HG02870 (cell line): Measurements from ENCODE around the gene RNF225.
"Not testable (repeated sequence)": the region's sequence is repeated elsewhere in the genome, so short reads cannot be mapped to it uniquely, and the experiment has no call there.

ENCODE experiments used
- ATAC-seq: cut with Tn5 transposase; IDR thresholded peaks from one replicate; pipeline ENCODE4 v1.9.1; 2021; ENCODE audit warnings: mild to moderate bottlenecking, moderate library complexity; ENCODE audit not compliant: unreplicated experiment

Gene RNF225

GRCh38 chr19:58361900-58362271 lies 33.6 kb upstream of the RNF225 start:
- peak; percentile 2 for ATAC-seq

DNA sequence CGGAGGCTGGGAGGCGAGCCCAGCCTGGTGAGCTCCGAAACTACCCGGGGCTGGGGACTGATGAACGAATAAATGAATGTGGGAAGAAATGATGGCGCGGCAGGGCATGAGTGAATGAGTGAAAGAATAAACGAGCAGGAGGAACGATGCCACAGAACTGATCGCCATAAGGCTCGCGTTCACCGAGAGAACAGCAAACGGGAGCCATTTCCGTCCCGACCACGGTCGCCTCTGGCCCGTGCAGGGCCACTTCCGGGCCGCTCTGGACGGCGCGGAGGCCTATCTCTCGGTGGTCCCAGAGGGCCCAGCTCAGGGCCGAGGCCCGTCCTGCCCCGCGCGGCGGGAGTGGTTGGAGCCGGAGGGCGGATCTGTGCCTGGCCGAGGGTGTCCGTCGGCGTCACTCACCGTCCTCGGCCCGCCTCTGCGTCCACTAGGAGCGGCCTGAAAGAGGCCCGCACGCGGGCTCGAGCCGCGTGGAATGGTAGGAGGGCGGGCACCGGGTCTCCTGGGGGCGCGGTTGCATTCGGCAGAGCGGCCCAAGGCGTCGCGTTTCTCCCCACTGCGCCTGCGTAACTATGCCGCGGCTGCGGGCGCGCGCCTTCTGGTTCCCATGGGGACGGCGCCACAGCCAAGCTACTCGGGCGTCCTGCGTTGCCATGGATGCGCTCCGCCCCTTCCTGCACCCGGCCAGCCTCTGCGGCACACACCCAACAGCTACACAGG lies 33.0 kb upstream of the RNF225 start, which contains the start of gene ZNF497:
Gene ZNF497 (minus strand): TSS at position 480 of the 723 bp plus-strand sequence. CDS start 5,116 bp downstream, outside the sequence.
- ATAC-seq = peak; percentile 77

DNA sequence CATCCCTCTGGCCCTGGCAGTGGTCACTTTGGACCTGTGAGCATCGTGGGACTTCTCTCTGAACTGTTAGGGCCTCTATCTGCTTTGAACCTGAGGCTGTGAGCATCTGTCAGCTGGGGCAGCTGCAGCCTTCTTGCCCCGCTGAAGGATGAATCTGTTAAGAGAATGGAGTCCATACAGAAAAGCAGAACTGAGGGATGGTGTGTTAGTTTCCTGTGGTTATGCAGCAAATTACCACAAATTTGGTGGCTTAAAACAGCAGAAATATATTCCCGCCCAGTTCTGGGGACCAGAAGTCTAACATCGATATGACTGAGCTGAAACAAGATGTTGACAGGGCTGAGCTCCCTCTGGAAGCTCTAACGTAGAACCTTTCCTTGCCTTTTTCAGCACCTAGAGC lies 31.3 kb upstream of the RNF225 start:
- no peak for ATAC-seq

DNA sequence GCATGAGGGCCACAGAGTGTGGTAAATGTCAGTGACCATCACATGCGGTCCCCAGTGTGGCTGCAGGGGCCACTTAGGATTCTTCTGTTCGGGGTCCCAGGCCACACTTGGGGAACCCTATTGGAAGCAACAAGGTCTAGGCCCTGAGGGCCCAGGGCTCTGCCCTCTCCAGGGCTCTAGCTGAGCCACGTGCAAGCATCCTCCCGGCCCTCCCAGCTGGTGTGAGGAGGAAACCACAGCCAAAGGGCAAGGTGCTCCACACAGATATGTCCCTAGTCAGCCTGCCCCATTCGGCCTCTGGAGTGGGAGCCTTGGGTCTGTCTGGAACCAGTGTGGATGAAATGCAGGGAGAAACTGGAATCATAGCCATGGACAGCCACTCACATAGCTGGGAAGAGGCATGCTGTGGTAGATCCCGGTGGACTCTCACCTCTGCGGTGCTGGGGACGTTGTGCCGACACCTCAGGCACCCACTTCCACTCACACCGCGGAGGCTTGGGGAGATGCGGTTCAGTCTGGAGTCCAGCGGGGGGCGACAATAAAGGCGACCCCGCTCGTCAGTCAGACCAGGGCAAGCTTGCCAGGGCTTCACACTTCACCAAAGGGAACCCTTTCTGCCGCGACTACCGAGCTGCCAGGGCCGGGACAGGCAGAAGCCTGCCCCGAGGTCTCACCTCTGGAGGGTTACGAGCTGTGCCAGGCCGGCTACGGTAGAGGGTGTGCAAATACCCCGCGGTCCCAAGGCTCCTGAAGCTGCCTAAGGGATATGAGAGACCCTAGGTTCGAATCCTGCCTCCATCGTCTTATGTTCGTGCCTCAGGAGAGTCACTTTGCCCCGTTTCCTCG lies 28.6 kb upstream of the RNF225 start:
- ATAC-seq = no peak

- ATAC-seq = no peak
Measured at GRCh38 chr19:58367698-58368454, 27.6 kb upstream of the RNF225 start.

GRCh38 chr19:58368561-58369360 lies 26.7 kb upstream of the RNF225 start:
- ATAC-seq = no peak

GRCh38 chr19:58372311-58373133 lies 22.9 kb upstream of the RNF225 start:
- no peak for ATAC-seq

- ATAC-seq = no peak
Measured at GRCh38 chr19:58374200-58374599, 21.3 kb upstream of the RNF225 start.

DNA sequence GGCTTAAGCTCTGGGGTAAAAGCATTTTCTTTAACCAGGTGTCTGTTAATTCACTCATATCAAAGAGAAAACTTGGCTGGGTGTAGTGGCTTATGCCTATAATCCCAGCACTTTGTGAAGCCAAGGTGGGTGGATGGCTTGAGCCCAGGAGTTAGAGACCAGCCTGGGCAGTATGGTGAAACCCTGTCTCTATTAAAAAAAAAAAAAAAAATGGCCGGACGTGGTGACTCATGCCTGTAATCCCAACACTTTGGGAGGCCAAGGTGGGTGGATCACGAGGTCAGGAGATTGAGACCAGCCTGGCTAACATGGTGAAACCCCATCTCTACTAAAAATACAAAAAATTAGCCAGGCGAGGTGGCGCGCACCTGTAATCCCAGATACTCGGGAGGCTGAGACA lies 18.7 kb upstream of the RNF225 start:
- not testable (repeated sequence) for ATAC-seq

GRCh38 chr19:58379246-58379645 lies 16.2 kb upstream of the RNF225 start:
- no peak for ATAC-seq

DNA sequence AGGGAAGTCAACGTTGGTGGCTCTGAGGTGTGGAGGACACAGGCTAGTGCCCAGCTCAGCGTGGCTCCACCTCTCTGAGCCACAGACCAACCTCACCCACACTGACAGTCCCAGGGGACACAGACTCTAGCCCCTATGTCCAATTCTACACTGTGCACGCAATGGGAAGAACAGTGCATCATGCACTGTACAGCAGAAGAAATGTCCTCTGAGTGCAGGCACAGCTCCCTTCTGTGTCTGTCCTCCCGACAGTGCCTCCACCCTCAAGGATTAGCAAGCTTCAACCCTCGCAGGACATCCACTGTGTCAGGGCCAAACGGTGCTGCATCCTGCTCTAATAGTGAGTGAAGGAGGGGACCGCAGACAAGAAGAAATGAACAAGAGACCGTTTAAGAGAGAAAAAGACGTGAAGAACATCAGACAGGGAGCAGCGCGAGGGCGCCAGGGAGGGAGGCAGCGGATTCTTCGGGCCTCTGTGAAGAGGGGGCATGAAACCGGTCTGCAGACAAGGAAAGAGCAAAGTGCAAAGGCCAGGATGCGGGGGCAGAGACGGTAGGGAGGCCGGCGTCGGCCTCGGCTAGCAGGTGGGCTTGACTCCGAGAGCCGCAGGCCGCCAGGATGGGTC lies 15.3 kb upstream of the RNF225 start:
- no peak for ATAC-seq

GRCh38 chr19:58380662-58381459 lies 14.6 kb upstream of the RNF225 start, which contains the start of gene ZNF837:
Gene ZNF837 (minus strand): TSS chr19:58381030. CDS start chr19:58369332, 11,698 bp downstream.
- ATAC-seq = peak; percentile 82

DNA sequence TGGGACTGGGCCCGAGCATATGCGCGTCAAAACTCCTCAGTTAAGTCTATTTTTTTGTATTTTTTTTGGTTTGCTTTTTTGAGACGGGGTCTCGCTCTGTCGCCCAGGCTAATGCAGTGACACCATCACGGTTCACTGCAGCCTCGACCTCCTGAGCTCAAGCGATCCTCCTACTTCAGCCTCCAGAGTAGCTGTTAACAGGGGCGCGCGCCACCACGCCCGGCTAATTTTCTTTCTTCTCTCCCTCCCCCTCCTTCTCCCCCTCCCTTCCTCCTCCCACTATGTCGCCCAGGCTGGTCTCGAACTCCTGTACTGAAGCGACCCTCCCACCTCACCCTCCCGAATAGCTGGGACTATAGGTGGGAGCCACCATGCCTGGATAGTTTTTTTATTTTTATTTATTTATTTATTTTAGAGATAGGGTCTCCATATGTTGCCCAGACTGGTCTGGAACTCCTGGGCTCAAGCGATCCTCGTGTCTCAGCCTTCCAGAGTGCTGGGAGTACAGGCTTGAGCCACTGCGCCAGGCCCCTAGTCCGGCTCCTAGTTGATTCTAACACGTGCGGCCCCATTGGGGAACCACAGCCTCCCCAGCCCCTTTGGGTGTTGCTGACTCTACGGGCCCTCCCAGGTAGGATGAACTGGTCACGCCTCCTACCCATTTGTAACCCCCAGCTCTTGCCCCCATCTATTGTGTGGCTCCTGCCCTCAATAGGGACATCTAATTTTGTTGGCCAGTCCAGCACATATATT lies 13.8 kb upstream of the RNF225 start:
- no peak for ATAC-seq

DNA sequence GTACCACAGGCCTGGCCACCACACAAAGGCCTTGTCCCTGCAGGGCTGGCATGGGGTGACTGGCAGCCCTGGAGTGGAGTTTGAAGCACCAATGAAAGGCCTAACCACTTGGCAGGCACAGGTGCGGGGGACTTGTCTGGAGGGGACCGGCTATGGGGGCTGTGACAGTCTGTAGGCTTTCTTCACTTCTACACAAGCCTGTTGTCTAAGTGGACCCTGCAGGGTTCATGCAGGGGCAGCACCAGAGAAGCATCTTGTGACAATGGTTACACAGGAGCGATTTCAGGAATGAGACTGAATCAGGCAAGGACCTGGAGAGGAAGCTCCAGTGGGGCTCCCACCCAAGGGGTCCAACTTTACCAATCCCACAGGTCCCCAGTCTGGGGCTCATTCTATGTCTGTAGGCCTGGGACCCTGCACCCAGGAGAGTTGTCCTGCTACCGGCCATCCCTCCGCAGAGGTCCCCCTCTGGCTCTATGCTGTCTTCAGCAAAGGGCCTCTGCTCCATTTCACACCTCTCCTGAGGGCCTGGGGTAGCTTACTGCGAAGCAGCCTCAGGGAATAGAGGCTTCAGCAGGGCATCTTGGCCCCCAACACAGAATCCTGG lies 12.4 kb upstream of the RNF225 start:
- ATAC-seq = no peak

GRCh38 chr19:58385313-58385890 lies 10.1 kb upstream of the RNF225 start:
- no peak for ATAC-seq

DNA sequence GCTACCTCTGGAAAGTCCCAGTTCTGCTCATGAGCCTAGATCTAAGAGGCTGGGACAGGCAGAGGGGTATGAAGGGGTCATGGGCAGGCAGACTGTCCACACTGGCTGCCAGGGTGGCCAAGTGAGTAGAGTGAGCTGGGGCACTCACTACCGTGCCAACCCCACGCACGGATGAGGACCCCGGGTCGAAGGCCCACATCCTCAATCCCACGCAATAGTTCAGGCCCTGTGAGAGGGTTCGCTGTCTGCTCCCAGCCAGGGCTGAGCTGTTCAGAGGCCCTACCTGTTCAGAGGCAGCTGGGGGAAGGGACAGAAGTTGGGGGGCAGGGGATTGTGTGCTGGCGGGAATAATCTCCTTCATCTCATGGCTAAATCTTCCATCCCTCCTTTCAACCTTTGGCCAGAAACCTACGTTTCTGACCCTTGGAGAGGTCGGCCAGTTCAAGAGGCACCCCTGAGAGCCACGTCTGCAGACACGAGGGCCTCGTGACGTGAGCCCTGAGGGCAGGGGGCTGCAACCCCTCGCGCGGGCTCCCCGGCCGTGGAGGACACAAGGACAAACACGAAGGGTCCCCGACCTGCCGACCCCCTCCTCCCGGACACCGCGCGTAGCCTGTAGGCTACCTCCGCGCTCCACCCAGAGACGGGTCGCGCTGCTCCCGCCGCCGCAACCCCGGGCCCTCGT lies 9.4 kb upstream of the RNF225 start:
- ATAC-seq = no peak
